Activated CD4-positive, alpha-beta T cell treated with anti-CD3 and anti-CD28 coated beads, Interleukin-2, Interleukin-6, amounts not matched to agents 100 ng/mL and 50 ng/mL, durations not matched to agents 16 hours and 8 hours (primary cell): ENCODE results near the gene RRAS2.
"Not testable (repeated sequence)": the region's sequence is repeated elsewhere in the genome, so short reads cannot be mapped to it uniquely, and the experiment has no call there.

Source experiments
- DNase-seq: peaks from one replicate; pipeline ENCODE4 v3.0.0-alpha.2; 2020

The RRAS2 gene

DNA sequence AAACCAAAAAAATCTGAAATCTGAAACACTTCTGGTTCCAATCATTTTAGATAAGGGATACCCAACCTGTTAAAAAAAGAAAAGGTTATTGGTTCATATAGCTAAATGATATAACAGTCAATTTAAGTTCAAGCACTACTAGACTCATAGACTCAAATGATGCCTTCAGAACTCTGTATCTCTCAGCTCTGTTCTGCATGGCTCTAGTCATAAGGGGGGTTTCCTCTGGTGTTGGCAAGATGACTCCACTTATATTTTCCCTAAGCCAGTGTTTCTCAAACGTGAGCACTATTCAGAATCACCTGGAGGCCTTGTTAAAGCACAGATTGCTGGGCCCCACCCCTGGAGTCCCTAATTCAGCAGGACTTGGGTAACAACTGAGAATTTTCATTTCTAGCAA is 11.5 kb upstream of the RRAS2 start:
- DNase-seq = peak; percentile 23

DNA sequence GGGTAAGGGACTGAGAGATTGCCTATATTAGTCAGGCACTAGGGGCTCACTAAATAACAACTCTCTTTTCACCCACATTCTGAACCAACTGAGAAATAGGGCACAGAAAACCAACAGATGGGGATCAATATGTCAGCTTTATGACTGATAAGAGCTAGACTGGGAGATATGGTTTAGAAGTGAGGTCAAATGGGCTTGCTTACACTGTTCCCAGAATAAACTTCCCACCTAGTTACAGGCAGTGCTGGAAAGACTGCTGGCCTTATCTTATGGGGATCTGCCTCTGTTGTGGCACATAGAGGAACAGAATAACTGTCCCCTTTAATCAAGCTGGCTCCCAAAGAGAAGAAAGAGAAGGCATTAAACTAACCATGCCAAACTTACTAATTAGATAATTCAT is 10.6 kb upstream of the RRAS2 start:
- DNase-seq = no peak

DNA sequence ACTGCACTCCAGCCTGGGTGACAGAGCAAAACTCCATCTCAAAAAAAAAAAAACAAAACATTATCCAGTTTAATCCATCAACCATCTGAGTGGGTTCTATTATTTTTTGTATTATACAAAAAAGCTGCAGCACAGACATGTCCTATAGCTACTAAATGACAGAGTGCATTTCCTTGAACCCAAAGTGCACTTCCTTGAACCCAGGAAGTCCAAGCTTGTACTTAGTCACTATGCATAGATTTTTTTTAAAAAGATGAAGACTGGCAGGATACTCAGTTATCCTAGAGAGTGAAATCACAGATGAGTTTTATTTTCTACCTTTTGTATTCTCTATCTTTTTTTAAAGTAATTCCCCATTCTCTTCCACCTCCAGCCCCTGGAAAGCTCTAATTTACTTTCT is 8.0 kb upstream of the RRAS2 start:
- DNase-seq = peak; percentile 26

DNA sequence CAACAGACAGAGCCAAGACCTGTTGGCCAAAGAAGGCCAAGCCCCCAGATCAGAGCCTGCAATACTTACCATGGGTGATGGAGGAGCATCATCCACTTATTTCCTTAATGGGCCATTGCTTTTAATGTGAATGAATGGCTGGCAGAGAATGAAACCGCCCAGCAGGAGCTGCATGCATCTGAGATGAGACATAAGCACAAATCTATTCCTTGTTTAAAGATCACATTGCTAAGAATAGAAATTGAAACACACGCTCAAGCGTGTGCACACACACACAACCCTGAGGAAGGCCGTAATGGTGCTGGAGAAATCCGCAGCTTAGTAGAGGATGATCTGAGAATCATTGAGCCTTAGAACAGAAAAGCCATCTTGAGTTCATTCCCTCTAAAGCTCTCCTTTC is 5.3 kb upstream of the RRAS2 start:
- DNase-seq = no peak

DNA sequence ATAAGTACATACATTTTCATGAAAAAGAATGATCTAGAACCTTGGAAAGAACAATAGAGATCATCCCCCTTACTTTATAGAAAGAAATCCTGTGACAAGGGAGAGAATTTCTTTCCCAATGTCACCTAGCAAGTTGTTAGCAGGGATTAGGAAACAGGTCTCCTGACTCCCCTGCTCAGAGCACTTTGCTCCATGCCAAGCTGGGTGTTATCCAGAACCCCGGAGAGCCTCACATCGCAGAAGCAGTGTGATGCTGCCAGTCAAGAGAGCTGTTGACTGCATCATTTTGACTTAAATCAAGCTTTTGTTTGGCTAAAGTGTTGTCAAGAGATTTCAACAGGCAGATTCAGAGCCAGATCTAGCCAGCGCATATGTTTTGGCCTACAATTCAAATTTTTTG is 3.6 kb upstream of the RRAS2 start:
- DNase-seq = no peak

DNA sequence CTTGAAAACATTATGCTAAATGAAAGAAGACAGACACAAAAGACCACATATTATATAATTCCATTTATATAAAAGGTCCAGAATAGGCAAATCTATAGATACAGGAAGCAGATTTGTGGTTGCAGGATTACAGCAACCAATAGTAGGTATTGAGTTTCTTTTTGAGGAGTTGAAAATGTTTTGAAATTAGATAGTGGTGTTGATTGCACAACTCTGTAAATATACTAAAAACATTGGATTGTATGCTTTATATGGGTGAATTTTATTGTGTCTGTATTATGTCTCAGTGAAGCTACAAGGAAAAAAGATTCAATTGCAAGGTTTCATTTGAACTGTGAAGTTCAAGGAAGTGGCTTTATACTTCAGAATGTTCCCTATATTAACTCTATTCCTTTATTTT is 3.0 kb upstream of the RRAS2 start:
- DNase-seq = no peak

DNA sequence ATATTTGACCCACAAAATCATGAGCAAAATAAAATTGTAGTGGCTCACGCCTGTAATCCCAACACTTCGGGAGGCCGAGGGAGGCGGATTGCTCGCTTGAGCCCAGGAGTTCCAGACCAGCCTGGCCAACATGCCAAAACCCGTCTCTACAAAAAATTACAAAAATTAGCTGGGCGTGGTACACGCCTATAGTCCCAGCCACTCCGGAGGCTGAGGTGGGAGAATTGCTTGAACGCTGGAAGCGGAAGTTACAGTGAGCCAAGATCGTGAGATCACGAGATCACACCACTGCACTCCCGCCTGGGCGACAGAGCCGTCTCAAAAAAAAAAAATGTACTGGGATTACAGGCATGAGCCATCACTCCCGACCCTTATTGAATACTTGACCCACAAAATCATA is 2.0 kb upstream of the RRAS2 start:
- no peak for DNase-seq

DNA sequence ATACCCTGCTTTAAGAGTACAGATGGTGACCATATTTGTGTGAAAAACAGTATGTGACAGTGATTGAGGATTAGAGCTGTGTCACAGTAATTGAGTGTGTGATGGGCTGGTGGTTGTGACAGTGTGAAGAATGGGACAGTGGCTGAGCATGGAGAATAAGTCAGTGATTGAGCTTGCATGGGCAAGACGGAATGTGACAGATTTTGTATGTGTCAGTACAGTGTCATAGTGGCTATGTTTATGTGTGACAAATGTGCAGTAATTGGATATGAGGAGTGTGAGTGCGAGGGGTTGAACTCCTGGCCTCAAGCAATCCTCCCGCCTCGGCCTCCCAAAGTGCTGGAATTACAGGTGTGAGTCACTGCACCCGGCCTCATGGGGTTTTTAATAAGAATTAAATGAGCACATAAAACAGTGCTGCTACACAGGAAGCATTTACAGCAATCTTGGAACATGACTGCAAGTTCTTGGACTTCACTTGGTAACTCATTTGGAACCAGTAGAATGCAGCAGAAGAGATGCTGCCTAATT is 583 bp upstream of the RRAS2 start:
- DNase-seq = no peak

DNA sequence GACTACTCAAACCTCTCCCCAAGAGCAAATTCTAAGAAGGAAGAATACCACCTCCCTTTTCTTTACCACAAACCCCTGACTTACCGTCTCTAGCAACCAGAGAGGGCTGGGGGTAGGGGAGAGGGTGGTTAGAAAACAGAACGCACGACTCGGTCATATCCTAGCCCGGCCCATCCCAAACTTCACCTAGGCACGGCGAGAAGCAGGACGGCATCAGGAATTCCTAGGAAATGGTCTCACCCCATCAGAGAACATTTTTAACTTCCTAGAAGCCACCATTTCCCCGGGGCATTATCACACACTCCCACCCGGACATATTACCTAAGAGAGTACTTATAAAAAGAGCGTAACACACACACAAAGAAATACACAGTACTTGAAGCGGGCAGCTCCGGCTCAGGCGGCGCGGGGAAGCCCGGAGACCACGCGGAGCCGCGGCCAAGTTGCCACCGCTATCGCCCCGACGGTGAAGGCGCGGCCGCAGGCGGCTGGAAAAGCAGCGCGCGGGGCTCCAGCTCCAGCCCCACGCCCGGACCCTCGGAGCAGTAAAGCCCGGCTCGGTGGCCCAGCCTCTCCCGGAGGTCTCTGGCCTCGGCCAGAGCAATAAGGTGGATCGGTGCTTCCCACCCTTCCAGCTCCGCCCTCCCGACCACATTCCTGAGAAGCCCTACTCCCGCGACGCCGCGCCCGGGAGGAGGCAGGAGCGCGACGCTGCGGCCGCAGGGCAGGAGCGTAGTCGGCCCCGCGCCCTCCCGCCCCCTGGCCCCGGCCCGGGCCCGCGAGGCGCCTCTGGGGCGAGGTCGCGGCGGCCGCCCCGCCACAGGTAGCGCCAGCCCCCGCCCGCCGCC is 878 bp downstream of the RRAS2 start:
- DNase-seq = peak; percentile 32

DNA sequence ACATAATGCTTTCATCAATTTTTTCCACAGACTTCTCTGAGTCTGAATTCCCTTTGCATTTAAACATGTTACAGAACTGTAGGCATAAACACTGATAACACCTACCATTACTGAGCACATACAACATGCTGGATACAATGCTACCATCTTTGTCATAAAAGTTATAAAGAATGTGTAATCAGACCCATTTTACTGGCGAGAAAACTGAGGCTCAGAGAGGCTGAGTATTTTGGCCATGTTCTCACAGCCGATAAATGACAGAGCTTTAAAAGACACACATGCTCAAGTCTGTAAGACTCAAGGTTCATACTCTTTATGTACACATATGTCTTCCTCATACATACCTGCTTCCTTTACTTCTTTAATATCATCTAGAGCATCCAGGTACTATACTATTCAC is 2.6 kb downstream of the RRAS2 start:
- DNase-seq = no peak

DNA sequence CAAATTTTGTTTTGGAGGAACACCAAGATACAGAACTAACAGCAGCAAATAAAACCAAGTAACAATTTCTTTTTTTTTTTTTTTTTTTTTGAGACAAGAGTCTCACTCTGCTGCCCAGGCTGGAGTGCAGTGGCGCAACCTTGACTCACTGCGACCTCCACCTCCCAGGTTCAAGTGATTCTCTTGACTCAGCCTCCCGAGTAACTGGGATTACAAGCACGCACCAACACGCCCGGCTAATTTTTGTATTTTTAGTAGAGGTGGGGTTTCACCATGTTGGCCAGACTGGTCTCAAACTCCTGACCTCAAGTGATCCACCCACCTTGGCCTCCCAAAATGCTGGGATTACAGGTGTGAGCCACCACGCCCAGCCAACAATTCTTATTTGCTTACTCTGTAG is 4.4 kb downstream of the RRAS2 start:
- not testable (repeated sequence) for DNase-seq

DNA sequence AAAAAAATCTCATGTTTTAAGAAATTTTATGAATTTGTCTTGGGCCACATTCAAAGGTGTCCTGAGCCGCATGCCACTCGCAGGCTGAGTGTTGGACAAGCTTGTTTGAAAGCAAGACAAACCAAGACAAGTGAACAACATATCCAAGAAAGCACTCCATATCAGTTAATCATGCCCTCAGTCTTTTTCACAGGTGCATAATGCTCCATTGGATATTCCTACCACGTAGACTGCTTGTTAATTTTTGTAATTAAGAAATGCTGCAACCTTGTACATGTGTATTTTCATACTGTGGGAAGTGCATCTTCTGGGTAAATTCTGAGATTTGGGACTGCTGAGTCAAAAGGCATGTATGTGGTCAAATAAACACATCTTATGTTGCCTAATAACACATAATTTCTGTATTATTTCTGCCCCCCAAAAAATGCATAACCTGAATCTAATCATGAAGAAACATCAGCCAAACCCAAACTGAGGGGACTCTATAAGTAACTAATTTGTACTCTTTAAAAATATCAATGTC is 8.2 kb downstream of the RRAS2 start:
- no peak for DNase-seq

DNA sequence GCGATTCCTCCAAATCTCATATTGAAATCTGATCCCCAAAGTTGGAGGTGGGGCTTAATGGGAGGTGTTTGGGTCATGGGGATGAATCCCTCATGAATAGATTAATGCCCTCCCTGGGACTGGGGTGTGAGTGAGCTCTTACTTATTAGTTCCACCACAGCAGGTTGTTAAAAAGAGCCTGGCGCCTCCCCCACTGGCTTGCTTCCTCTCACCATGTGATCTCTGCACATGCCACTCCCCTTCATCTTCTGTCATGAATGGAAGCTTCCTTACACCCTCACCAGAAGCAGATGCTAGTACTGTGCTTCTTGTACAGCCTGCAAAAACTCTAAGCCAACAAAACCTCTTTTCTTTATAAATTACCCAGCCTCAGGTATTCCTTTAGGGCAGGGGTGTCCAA is 8.8 kb downstream of the RRAS2 start:
- DNase-seq = no peak

DNA sequence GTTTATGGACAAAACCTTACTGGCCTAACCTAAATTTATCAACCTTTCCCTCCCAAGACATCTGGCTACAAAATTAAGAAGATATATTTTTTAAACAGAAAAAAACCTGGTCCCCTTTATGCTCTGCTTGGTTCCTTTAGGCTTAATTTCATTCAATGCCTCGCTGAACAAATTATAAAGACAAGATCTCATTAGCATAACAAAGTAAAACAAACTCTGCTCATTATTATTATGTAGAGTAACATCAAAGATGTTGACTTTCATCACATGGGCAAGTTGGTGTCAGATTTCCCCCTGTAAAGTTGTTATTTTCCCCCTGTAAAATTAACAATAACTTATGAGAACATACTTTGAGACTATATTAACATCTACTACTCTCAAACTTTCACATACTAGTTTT is 11.0 kb downstream of the RRAS2 start:
- DNase-seq = no peak

DNA sequence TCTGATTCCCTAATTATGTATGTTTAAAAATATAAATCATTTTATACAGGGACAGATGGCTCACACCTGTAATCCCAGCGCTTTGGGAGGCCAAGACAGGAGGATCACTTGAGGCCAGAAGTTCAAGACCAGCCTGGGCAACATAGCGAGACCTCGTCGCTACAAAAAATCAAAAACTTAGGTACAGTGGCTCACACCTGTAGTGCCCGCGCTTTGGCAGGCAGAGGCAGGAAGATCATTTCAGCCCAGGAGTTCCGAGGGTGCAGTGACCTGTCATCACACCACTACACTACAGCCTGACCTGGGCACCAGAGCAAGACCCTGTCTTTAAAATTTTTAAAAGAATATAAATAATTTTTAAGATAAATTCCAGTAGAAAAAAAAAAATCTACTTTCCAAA is 11.5 kb downstream of the RRAS2 start:
- DNase-seq = no peak

DNA sequence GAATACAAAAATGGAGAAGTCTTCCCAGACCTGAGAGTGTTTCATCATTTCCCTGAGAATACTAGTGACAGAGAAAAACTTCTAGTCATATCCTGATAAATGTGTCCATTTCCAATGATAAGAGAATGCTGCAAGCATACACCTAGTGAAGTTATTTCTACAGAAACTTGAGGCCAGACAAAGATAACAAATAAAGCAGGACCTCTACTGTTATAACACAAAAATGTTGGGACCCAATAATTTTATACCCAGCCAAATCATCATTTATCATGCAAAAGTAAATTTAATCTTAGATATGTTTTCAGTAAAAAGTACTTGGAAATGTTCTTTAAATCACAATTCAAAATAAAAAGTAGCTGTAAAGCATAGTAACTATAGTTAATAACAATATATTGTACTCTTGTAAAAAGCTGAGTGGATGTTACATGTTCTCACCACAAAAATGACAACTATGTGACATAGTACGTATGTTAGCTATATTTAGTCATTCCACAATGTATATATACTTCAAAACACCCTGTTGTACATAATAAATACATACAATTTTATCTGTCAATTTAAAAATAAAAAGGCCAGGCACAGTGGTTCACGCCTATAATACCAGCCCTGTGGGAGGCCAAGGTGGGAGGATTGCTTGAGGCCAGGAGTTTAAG is 12.6 kb downstream of the RRAS2 start:
- DNase-seq = no peak

DNA sequence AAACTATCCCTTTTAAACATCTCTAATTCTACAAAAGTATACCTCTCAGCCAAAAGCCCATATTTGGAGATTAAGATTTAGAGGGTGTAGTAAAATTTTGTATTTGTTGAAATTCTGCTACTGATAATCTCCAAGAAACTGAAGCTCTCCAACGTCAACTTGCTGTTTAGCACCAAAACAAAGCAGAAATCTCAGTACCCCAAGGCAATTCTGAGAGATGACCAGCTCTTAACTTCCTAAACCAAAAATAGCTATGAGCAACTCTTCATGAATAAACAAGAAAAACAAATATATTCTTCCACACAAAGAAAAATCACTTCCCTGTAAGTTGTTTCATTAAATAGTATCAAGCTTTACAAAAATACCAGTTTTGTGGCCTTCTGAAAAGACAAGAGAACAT is 13.3 kb downstream of the RRAS2 start:
- DNase-seq = no peak

DNA sequence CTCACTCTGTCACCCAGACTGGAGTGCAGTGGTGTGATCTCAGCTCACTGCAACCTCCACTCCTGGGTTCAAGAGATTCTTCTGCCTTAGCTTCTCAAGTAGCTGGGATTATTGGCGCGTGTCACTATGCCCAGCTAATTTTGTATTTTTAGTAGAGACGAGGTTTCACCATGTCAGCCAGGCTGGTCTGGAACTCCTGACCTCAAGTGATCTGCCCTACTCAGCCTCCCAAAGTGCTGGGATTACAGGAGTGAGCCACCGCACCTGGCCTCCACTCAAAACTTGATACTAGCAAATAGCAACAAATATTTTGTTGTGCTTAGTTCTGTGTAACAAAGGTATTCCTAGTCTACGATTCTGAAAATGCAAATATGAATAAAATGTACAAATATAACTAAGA is 14.0 kb downstream of the RRAS2 start:
- DNase-seq = not testable (repeated sequence)

DNA sequence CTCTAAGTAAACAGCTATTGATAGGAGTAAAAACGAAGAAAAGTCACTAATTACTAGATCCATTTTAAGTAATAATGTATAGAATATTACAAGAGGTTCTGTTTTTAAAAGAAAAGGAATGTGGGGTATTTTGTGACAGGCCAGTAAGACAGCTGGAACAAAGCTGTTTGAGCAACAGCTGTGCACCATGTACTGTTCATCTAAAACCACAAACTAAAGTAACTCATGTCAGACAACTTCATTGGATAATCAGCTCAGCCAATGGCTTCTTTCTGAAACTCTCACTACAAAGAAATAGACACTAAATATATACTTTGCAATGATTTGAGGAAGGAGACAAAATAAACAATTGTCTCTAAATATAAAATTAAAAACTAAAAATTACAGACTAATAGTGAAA is 16.1 kb downstream of the RRAS2 start:
- DNase-seq = no peak

DNA sequence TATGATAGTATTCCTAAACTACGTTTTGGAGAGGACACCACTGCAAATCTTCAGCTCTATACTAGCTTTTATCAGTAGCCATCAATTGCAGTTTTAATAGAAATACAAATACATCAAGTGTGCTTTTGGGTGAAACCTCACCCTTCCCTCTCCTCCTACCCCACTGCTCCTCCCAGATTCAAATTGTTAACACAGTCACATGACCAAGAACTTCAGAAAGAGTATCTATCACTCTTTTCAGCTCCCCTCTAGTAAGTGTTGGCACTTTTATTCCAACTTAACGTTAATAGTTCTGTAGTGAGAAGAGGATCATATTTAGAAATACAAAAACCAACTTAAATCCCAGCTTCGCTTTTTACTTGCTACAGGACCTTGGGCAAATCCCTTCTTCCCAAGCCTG is 17.0 kb downstream of the RRAS2 start:
- DNase-seq = no peak

DNA sequence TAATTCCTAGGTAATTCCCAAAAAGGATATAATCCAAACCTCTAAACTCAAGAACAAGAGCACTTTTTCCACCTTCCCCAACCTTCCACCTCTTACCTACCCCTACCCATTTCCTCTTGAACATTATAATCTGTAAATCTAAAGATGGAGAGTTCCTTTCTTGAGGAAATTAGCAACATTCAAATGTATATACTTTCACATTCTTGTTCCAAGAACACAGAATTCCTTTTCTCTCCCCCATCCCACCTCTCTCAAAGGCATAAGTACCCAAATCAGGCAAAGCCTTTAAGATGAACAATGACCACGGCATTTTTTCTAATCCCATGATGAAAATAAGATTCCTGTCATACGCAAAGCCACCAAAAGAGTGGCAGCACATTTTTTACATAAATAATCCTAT is 18.3 kb downstream of the RRAS2 start:
- no peak for DNase-seq

DNA sequence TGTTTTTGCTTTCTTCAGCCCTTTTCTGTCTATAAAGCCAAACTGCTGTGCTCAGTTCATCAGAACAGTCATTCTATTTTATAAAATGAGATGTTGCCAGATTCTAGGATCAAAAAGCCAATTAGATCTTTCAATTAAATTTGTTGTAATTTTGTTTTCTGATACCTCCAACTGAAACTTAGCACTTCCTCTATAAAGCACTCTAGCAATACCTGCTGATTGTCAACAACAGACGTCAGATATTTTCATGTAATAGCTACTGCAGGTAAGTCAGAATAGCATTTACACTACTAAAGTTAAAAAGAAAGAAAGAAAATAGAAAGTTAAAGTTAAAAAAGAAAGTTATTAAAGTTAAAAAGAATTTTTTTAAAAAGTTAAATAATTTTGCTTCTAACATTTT is 19.6 kb downstream of the RRAS2 start:
- no peak for DNase-seq

DNA sequence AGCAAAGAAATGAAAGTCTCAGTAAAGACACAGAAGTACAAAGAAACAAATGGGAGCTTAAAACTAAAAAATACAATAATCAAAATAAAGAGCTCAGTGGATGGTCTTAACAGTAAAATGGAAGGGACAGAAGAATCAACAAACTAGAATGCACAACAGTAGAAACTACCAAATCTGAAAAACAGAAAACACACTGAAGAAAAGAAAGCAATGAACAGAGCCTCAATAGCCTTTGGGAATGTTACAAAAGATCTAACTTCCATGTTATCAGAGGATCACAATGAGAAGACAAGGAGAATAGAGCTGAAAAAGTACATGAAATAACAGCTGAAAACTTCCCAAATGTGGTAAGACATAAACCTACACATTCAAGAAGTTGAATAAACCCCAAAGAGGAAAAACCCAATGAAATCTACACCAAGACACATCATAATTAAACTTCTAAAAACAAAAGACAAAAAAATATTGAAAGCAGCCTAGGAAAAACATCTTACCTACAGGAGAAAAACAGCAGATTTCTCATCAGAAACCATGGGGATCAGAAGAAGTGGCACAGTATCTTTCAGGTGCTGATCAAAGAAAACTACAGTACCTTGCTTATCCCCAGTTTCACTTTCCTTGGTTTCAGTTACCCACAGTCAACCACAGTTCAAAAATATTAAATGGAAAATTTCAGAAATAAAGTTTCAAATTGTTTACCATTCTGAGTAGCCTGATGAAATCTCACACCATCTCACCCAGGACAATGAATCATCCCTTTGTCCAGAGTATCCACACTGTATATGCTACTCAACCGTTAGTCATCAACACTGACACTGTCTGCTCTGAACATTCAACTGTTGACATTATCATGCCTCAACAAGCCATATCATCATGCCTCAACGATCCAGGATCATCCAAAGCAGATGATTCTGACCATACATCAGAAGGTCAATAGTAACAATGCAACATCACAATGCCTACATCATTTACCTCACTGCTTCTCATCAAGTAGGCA is 22.2 kb downstream of the RRAS2 start:
- DNase-seq = peak; percentile 58
